ENCODE data around the gene TMEM26. TPM values are rescaled to one million over a fixed set of nuclear protein-coding genes. Genes with fewer than 3 reads are reported as not detected.
"Not testable (repeated sequence)": the region's sequence is repeated elsewhere in the genome, so short reads cannot be mapped to it uniquely, and the experiment has no call there.

The TMEM26 gene
- total RNA-seq, 1 experiment from 2014 or later: not detected

DNA sequence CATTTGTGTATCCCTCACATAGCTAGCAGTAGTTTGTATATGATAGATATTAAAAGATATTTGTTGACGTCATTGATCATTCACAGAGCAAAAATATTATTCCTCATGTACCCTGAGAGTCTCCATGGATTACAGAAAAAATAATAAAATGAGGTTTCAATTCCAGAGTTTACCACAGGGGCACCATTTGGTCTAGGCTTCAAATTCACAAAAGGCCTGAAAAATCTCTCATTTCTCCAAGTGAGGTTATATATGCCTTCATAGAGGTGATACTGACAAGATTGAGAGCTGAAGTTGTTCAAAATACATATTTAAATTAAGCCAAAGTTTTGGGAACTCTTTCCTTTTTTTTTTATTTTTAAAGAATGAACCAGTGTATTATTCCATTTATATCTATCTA, 52.7 kb downstream of the TMEM26 start:
- no peak for DNase-seq (ENCODE audit: low spot score)

- DNase-seq (ENCODE audit: low spot score): no peak
These were observed 53.8 kb downstream of the TMEM26 start for GRCh38 chr10:61399406-61399805.

DNA sequence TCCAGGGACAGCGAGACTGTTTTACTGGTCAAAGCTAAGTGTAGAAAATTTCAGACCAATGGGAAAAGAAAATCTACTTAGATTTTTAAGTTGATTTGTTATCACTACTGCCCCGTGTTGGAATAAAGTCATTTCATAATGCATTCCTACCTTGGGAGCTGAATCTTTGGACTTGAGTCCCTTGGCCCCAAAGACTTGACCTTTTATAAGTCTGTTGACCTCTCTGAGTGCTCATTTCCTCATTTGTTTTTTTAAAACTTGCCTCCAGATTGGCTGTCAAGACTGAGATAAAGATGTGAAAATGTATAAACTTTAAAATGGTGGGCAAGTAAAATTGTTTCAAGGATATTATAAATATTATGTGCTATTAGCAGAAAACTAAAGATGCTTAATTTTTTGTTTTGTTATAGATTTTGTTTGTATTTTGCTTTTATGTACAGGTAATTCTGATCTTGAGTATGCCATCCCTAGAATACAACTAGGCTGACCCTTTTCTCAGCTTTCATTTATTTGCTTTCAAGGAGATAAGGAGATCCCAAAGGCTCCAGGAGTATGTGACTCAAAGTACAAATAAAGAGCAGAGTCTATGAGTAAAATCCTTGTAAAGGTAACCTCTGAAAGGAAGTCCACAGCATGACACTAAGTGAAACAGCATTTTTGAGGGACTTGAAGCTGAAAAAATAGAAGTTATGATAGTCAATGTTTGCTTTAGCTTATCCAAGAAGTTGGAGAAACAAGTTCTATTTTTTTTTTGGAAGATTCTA, 54.6 kb downstream of the TMEM26 start:
- peak; percentile 16 for DNase-seq (ENCODE audit: low spot score)

DNA sequence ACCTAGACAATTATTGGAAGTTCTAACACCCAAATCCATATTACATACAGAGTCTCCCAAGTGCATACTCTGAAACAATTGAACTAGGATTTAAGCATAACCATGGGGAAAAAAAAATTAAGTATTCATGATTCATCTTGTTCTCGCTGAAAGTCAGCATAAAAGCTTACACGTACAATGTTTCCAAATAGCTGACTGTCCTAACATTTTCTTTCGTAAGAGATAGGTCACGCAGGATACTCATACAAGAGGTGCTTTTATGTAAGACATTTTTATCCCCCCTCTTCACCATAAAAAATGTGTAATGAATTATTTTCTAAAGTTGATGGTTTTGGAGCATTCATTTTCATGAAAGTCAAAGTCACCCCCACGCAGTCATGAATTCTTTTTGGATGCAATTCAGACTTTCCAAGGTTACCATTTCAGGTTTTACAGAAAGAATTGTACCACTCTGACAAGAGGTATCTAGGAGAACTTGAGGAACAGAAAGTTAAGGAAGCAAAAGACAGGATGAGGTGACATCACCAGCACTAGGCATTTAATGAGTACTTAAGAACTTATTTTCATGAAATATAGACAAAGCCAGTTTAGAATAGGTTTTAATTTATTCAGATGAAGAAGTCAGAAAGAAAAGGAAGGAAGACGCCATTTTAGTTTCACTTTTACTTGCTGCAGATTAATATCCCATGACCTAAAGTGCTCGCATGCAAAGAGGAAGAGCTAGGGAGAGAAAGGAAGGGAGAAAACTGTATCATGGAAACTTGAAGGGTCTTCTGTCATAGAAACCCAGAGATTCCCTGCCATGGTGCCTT, 55.8 kb downstream of the TMEM26 start:
- DNase-seq (ENCODE audit: low spot score): peak; percentile 44

DNA sequence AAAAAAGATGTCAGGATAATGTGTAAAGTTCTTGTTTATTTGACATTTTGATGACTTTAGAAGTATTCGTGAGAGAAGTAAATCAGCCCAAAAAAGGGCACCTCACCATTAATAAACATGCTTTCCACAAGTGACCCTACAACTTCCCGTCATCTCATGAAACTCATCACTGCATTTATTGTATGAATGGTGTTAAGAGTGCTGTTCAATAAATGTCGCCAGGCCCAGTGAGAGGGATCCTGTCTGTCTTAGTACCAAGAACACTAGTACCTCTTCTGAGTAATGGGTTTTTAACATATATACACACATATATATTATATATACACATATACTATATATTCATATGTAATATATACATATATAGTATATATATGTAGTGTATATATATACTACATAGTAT, 61.9 kb downstream of the TMEM26 start:
- DNase-seq (ENCODE audit: low spot score): no peak

GRCh38 chr10:61390851-61391250, 62.3 kb downstream of the TMEM26 start:
- DNase-seq (ENCODE audit: low spot score): no peak

GRCh38 chr10:61389887-61390286, 63.3 kb downstream of the TMEM26 start:
- no peak for DNase-seq (ENCODE audit: low spot score)

GRCh38 chr10:61388986-61389385, 64.2 kb downstream of the TMEM26 start:
- DNase-seq (ENCODE audit: low spot score): not testable (repeated sequence)

DNA sequence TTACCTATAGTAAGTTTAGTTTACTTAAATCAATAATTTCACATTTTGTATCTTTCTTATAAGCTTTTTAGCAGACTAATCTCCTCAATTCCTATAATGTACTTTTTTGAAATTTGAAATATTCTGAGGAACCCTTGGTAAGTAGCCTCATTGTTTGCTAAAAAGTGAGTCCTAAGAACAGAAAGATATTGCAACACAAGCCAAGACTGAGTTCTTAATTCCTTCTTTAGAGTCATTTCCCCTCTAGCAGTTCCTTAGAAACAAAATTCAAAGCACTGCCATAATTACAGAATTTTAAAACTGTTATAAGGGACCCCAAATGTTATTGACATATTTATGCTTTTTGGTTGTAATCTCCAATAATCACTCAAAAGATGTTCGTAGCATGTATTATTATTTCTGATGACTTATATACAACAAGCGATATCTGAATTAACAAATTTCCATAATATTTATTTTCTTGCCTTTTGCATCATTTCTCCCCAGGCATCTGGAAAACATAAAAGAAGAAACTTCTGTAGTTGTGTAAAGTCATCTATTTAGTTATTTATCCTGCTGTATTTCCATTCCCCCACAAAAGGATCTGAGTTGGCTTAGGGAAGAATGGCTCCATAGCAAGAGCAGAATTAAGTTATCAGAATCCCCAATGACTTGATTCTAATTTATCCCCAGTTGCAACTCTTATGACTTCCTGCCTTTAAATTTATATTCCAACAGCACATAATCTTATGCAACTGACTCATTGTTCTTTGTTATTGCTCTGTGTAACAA, 67.8 kb downstream of the TMEM26 start:
- no peak for DNase-seq (ENCODE audit: low spot score)

DNA sequence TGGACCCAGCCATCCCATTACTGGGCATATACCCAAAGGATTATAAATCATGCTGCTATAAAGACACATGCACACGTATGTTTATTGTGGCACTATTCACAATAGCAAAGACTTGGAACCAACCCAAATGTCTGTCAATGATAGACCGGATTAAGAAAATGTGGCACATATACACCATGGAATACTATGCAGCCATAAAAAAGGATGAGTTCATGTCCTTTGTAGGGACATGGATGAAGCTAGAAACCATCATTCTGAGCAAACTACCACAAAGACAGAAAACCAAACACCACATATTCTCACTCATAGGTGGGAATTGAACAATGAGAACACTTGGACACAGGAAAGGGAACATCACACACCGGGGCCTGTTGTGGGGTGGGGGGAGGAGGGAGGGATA, 72.0 kb downstream of the TMEM26 start:
- DNase-seq (ENCODE audit: low spot score): not testable (repeated sequence)

DNA sequence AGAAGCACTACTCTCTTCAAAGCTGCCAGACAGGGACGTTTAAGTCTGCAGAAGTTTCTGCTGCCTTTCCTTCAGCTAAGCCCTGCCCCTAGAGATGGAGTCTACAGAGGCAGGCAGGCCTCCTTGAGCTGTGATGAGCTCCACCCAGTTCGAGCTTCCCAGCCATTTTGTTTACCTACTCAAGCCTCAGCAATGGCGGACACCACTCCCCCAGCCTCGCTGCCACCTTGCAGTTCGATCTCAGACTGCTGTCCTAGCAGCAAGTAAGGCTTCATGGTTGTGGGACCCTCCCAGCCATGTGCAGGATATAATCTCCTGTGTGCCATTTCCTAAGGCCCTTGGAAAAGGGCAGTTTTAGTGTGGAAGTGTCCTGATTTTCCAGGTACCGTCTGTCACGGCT, 74.3 kb downstream of the TMEM26 start:
- DNase-seq (ENCODE audit: low spot score): no peak

- no peak for DNase-seq (ENCODE audit: low spot score)
These were observed 76.2 kb downstream of the TMEM26 start for GRCh38 chr10:61376908-61377368.

- DNase-seq (ENCODE audit: low spot score): no peak
These were observed 76.8 kb downstream of the TMEM26 start for GRCh38 chr10:61376377-61376776.

- no peak for DNase-seq (ENCODE audit: low spot score)
These were observed 86.8 kb downstream of the TMEM26 start for GRCh38 chr10:61366365-61366764.

DNA sequence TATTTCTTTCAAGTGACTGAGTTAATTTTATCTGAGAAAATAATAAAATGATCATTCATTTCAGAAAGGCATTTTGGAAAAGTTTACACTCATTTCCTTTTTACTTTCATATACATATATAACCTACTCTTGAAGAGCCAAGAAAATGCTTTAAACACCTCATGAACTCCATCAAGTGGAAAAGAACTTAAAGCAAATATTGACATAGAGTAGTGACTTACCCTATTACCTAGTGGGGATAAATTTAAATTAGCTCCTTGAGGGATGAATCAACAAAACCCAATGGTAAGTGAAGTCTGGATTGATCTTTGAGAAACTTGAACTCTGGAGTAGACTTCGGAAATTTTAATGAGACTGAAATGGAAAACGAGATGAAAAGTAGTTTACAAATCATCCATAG, 88.6 kb downstream of the TMEM26 start:
- DNase-seq (ENCODE audit: low spot score): no peak

- DNase-seq (ENCODE audit: low spot score): no peak
These were observed 90.2 kb downstream of the TMEM26 start for GRCh38 chr10:61363006-61363405.

DNA sequence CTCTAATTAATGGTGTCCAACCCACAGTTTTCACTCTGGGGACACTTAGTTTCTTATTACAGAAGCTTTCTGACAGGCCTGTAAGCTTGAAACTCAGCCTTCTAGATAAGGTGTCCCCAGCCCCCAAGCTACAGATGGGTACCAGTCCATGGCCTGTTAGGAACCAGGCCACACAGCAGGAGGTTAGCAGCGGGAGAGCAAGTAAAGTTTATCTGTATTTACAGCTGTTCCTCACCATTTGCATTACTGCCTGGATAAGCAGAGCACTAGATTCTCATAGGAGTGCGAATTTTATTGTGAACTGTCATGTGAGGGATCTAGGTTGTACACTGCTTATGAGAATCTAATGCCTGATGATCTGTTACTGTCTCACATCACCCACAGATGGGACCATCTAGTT, 93.7 kb downstream of the TMEM26 start:
- DNase-seq (ENCODE audit: low spot score): no peak

- no peak for DNase-seq (ENCODE audit: low spot score)
These were observed 95.5 kb downstream of the TMEM26 start for GRCh38 chr10:61357687-61358086.

Measured in A172 (cell line).